GM19043 (cell line): ENCODE results near the gene C20orf144.

Source experiments
- ATAC-seq: cut with Tn5 transposase; IDR thresholded peaks from one replicate; pipeline ENCODE4 v1.9.1; 2021; ENCODE audit warnings: low read depth; ENCODE audit not compliant: unreplicated experiment

C20orf144 gene

DNA sequence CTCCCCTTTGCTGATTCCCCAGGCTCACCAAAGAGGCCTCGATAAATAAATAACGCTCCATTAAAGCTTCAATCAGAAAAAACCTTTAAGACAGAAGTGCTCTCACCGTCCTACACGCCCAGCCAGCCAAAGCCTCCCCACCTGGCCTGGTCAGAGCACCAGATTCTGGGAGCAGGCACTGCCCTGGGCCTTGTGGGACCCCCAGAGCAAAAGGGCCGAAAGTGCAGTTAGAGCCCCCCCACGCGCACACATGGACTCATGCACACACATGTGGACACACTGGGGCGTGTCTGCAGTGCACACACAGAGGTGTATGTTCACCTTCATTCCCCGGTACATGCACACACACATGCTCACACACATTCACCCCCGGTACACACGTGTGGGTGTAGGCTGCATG is 14.0 kb downstream of the C20orf144 start:
- ATAC-seq, result no peak

GRCh38 chr20:33676652-33677645 is 14.8 kb downstream of the C20orf144 start:
- no peak for ATAC-seq

- no peak for ATAC-seq
These were observed 16.0 kb downstream of the C20orf144 start for GRCh38 chr20:33677991-33678702.

GRCh38 chr20:33679758-33680485 is 17.8 kb downstream of the C20orf144 start:
- ATAC-seq, result peak; percentile 69

DNA sequence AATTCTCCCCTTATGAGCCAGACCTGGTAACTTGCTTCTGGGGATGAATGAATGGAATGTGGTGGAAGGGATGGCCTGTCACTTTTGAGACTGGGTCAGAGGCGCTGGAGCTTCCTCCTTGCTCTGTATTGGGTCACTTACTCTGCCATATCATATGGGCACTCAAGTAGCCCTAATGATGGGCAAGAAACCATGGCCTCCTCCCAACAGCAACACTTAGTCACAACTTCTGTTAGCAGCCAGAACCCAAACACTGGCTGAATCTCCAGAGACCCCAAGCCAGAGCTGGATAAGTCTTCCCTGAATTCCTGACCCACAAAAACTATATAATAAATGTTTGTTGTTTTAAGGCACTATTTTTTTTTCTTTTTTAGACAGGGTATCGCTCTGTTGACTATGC is 18.6 kb downstream of the C20orf144 start:
- no peak for ATAC-seq

DNA sequence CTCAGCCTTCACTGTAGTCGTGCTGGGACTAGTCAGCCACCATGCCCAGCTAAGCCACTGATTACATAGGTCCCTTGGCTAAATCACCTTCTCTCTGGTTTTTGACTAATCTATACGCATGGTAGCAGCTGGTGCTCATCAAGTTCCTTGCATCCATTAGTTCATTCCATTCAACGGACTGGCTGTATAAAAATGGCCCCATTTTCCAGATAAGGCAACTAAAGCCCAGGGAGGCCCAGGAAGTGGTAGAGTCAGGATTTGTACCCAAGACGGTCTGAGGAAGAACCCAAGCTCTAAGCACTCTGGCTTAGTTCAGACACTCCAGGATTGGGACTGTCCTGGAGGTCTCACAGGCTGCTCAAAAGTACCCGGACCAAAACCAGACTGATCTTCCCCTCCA is 19.2 kb downstream of the C20orf144 start:
- ATAC-seq, result no peak

GRCh38 chr20:33681728-33682353 is 19.7 kb downstream of the C20orf144 start:
- no peak for ATAC-seq

DNA sequence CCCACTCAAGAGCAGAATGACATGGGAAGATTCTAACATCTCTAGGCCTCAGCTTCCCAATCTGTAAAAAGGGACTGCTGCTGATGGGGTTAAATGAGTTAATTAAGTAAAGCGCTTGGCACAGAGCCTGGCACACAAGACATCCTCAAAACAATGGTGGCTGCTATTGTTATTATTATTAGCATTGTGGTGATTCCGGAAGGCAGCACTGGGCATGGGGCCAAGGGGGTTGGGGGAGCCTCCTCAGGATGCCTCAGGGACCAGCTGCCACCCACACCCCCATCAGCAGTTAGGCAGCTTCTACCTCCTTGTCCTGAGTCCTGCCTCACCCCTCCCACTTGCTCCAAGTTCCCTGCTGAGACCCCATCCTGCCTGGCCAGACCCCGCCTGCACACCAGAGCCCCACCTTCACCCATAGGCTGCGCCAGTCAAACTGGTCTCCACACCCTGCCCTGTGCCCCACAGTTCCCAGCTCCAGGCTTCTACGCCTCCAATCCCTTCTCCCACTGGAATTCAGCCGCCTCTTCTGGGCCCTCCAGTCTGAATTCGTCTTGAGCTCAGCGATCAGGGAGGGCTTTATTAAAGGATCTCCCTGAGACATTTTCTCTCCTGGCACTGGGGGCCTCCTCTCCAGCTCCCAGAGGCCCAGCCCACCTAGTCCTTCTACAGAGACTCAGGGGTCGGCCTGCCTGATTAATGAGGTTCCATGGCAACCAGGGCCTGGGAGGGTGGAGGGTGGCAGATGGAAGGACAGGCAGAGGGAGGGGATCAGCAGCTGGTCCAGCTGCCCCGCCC is 22.6 kb downstream of the C20orf144 start:
- no peak for ATAC-seq

DNA sequence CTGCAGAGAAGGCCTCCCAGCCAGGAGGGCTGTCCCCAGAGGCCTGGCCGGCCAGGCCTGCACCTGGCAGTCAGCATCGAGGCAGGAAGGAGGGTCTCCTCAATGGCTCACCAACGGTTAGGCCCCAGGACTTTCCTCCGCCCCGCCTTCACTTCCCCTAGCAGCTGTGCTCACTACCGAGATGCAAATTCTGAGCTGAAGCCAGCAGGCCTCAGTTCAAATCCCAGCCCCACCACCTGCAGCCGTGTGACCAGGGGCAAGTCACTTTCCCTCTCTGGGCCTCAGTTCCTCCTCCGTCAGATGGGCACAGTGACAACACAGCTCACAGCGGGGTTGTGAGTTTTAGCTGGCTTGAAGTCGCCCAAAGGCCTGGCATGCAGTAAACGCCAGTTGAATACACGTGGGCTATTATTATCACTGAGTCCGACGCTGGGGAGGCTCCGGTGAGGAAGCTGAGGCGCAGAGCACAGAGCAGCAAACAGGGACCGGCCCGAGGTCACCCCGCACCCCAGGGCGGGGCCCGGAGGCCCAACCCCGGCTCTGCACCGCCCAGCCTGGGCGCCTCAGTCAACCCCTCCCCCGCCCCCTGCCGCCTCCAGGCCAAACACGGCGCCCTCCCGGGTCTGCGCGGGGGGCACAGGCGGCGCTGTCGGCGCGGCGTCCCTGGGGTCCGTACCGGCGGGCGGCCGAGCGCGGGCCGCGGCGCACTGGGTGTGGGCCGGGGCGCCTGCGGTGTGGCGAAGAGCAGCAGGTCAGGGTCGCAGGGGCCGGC is 23.4 kb downstream of the C20orf144 start:
- peak; percentile 43 for ATAC-seq

DNA sequence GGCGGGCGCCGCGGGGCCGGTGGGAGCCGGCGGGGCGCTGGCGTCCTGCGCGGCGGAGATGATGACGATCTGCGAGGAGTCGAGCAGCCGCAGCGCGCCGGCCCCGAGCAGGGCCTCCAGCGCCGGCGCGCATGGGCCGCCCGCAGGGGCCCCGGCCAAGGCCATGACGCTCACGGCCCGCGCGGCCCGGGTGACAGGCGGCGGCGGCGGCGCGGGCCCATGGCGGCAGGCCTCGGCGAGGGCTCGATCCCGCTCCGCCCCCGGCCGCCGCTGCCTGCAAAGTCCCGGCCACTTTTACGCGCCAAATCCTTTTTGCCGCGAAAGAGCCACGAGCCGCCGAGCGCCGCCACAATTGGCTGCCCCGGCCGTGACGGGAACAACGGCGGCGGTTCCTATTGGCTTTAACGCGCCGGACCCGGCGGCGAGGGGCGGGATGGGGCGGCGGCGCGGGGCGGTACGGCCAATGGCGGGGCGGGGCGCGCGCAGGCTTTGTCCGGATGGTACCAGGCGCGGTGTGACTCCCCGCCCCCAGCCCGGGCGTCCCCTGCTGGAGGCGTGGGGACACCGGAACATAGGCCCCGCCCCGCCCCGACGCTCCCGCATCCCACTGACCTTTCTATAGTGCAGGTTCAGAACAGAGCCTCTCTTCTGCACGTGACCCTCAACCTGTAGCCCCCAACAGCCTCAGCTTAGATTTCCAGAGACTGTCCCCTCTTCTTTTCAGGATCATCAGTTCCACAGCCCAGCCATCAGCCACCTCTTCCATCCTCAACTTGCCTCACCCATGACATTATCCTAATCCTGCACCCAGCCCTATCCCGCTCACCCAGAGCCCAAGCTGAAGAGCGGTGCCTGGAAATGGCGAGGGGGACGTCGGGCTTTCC is 24.2 kb downstream of the C20orf144 start, which contains the start of gene E2F1:
Gene E2F1 (minus strand): TSS at position 286 of the 884 bp plus-strand sequence. CDS start 121 bp downstream, at position 165.
- peak; percentile 67 for ATAC-seq

DNA sequence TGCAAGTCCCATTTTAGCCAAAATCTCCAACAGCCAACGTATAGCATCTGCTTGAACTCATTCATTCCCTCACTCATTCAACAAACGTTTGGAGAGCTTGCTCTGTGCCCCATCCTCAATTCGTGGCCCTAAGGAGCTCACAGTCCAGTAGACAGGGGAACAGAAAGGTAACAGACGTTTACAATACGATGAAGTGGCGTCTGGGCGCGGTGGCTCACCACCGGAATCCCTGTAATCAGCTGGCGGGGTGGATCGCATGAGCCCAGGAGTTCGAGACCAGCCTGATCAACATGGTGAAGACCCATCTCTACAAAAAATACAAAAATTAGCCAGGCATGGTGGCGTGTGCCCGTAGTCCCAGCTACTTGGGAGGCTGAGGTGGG is 24.8 kb downstream of the C20orf144 start:
- ATAC-seq, result no peak

DNA sequence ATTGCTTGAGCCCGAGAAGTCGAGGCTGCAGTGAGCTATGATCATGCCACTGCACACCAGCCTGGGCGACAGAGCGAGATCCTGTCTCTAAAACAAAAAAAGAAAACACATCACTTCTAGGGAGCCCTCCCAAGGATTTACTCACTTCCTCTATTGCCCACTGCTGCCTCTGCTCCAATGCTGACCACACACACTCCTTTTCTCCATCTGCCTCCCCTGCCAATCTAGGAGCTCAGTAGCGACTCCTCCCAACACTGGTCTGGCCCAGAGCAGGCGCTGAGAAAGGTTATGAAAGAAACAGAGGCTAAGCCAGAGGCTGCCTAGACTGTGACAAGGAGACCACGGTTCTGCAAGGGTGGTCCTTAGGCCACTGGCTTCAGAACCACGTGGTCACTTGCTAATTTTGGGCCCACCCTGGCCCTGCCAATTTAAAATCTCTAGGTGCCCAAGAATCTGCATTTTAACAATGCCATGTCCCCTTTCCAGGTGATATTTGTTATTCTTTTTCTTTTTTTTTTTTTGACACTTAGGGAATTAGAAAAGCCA is 25.3 kb downstream of the C20orf144 start:
- ATAC-seq, result no peak

DNA sequence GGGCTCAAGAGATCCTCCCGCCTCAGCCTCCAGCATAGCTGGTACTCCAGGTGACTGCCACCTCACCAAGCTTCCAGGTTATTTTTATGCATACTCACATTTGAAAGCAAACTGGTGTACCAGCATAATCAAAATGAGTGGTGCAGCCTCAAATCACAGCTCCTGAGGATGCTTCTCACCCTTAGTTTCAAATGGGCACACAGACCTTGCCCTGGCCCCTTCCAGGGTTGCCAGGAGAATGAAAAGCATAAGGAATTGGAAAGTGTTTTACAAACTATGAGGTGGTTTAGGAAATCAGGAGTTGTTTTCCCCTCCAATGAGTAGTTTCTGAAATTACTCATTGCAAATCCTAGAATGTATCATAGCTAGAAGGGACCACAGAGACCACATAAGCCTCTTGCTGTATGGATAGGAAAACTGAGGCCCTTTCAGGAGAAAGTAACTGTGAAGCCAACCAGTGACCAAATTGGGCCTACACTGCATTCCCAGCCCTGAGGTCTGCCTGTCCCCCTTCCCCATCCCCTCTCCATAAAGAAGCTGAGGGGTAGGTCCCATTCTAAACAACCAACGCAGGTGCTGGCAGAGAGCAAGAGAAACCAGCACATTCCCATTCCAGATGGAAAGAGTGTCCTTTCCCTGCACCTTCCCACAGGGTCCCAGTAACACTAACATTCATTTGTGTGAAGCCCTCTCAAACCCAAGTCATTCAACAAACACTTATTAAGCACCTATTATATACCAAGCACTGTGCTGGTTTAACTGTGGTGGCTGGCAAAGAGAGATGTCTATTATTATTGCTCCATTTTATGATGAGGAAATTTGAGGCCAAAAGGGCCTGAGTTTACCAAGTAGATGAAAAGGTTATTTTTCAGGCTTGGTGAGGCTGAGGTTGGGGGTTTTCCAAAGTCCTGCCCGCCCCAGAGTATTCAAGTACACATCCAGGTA is 26.1 kb downstream of the C20orf144 start:
- no peak for ATAC-seq

DNA sequence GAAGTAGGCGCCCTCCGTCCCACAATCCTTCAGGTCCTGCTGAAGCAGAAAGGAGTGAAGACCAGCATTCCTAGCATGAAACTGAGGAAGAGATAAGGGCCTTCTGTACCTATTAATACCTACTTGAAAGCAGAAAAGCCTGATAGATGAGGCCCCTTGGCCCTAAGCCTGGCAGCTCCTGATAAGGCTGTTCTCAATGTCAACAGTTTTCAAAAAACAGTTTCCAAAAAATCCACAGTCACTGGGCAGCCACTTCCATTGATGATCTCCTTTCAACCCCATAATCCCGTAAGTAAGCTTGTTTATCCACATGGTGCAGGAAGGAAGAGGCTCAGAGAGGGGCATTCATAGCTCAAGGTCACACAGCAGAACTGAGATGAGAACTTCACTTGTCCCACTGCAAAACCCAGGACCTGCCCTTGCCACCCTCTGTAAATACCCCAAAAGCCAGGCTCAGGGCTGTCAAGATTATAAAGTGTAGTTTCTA is 26.9 kb downstream of the C20orf144 start:
- no peak for ATAC-seq

GRCh38 chr20:33689493-33689892 is 27.4 kb downstream of the C20orf144 start:
- no peak for ATAC-seq

DNA sequence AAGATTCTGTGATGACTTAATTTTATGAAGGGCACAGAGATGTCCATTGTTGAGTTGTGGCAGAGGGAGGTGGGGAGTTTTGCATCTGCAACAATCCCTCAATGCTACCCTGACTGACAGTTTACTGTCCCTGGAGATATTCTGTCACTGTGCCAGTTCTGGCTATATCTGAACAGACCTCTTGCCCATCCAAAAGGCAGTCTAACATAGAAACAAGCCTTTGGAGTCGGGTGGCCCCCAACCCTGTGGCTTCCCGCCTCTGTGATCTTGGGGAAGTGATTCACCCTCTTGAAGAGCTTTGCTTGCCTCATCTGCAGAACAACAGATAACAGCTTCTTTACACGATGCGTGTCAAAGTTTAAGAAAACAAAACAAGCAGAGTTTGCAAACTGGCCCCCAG is 27.8 kb downstream of the C20orf144 start:
- no peak for ATAC-seq
